Spleen (tissue), 11 donors: ENCODE measurements around the gene PRG3. TPM values are rescaled to one million over a fixed set of nuclear protein-coding genes. Genes with fewer than 3 reads are reported as not detected.

Source experiments
- DNase-seq: peaks from one replicate; pipeline ENCODE4 v3.0.0-alpha.2; 2020
- H3K27ac ChIP-seq, 8 donors: fragments of 200-600 bp; sonication (generic) in 7 of 8; 1 replicate in 4 of 8; 2 replicates in 4 of 8; pipeline versions ENCODE4 v1.5.0 to v1.8.0; 2016 to 2021; ENCODE audit warnings: inconsistent platforms in 4 of 8, mild to moderate bottlenecking in 4 of 8, moderate library complexity in 1 of 8
- H3K27me3 ChIP-seq, 7 donors: fragments of 200-600 bp; sonication (generic) in 6 of 7; replicated peaks in 1 of 7; 1 replicate in 4 of 7; 2 replicates in 3 of 7; pipeline versions ENCODE4 v1.5.0 to v1.8.0; 2016 to 2021; ENCODE audit warnings: inconsistent platforms in 3 of 7, mild to moderate bottlenecking in 1 of 7
- H3K36me3 ChIP-seq, 6 donors: fragments of 200-600 bp; sonication (generic) in 5 of 6; 1 replicate in 4 of 6; 2 replicates in 2 of 6; pipeline versions ENCODE4 v1.5.0 to v1.8.0; 2016 to 2021; ENCODE audit warnings: inconsistent platforms in 2 of 6
- H3K4me1 ChIP-seq, 6 donors: fragments of 200-600 bp; sonication (generic) in 5 of 6; 1 replicate in 3 of 6; 2 replicates in 3 of 6; pipeline versions ENCODE4 v1.5.0 to v1.8.0; 2016 to 2021; ENCODE audit warnings: inconsistent platforms in 3 of 6
- H3K4me3 ChIP-seq, 8 donors: fragments of 200-600 bp; sonication (generic) in 7 of 8; 1 replicate in 4 of 8; 2 replicates in 4 of 8; pipeline versions ENCODE4 v1.5.0 to v1.8.0; 2016 to 2021; ENCODE audit warnings: inconsistent platforms in 4 of 8, mild to moderate bottlenecking in 4 of 8, moderate library complexity in 2 of 8
- H3K9me3 ChIP-seq, 8 donors: fragments of 200-600 bp; sonication (generic) in 7 of 8; 1 replicate in 4 of 8; 2 replicates in 4 of 8; pipeline versions ENCODE4 v1.5.0 to v1.8.0; 2016 to 2021; ENCODE audit warnings: inconsistent platforms in 4 of 8
- POLR2A ChIP-seq, 3 donors: fragments of 450-650 bp; IDR thresholded peaks; one replicate each; pipeline ENCODE4 v1.5.1; 2017; ENCODE audit warnings: antibody characterized with exemption in 3 of 3, mild to moderate bottlenecking in 1 of 3
- POLR2AphosphoS5 ChIP-seq, 3 donors: sonication (generic); formaldehyde crosslinking; IDR thresholded peaks; one replicate each; pipeline ENCODE4 v1.5.1; 2017; ENCODE audit warnings: antibody characterized with exemption in 3 of 3
- WGBS, 5 donors: extraction: QIAGEN DNeasy Blood & Tissue Kit in 3 of 5; methylation state at CpG; one replicate each; pipeline versions ENCODE4 v1.1.5 to v1.1.7; 2013 to 2018; 5-methylcytosine and 5-hydroxymethylcytosine counted together
- intact Hi-C: fragments of 100-400 bp; cut with DNase I; formaldehyde crosslinking; loops from one replicate; pipeline ENCODE4 v1.15.0; 2023; ENCODE audit warnings: low total_unique reads
- polyA plus RNA-seq, 3 donors: library from polyadenylated mRNA; stranded (reverse); fragments of 200-250 nt; gene quantifications; one replicate each; pipeline ENCODE4 v1.2.1, GENCODE V29; 2013
- total RNA-seq, 7 donors: library from RNA; depleted of rRNA in 3 of 7; stranded (reverse); fragments of >200 nt in 3 of 7; fragmentation: NEBNext Ultra II Directional in 4 of 7; extraction: Animal tissue kit (Norgen Biotek cat#: 25700) in 4 of 7; gene quantifications; one replicate each; pipeline versions ENCODE4 v1.1.0 to v1.2.1, GENCODE V29; 2016 to 2021
- TF ChIP-seq, protein P1 (sequence below), 11 experiments: fragments of 200-600 bp in 7 of 11; fragments of 450-650 bp in 4 of 11; sonication (generic) in 4 of 11; IDR thresholded peaks in 8 of 11; conservative IDR thresholded peaks in 3 of 11; 1 replicate in 7 of 11; 2 replicates in 4 of 11; pipeline versions ENCODE4 v1.4.0 to v1.8.0; 2016 to 2021; ENCODE audit warnings: antibody characterized with exemption in 11 of 11, inconsistent platforms in 4 of 11, mild to moderate bottlenecking in 1 of 11
- donor health status: healthy with polysubstance abuse.
- donor health status: DM: no; HTN: no; CAD: no; lungs with moderate emphysema.
- donor health status: DM: no; HTN: no; CAD: no.
- donor health status: Bipolar disorder and iron deficiency.
- donor health status: healthy.
- donor health status: DM: no; HTN: no; CAD: no.
- donor health status: DM: yes; HTN: yes; CAD: no.

The PRG3 gene
- total and polyA plus RNA-seq, 10 donors: 0.36 to 5.1 (median 1.1) TPM; not detected in 1

DNA sequence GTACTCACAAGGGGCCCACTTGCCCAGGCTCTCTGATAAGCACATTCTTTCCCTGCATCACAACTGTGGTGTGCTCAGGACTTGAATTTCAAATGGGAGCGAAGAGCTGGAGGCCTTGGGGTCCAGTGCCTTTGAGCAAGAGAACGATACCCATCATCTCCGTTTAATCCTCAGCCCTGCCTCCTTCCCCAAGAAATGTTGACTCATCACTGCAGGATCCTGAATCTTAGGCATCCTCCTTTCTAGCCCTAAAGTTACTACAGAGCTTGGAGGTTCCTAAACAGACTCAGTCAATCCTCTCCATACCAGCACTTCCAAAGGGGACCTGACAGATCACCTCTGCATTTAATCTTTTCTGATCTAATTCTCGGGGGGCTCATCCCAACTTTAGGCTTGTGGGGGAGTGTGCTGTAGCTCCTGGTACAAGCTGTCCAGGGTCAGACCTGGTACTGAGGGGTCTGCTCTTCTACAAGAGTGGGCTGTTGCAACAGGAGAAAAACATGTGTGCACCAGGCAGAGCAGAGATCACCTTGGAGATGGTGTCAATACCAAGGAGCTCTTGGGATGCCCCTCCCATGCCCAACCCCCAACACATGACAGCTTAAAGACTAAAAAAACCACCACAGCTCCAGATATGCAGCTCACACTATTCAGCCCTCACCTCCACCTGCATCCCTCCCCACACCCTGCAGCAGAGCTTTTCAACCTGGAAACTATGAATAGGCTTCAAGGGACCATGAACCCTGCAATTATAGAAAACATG is 13.4 kb upstream of the PRG3 start:
- DNase-seq: no peak
- H3K4me1 ChIP-seq: no peaks in the 10 kb centered on the region
- TF ChIP-seq POLR2AphosphoS5 (IDR thresholded peaks at IDR 0.05) (no peak), POLR2A (IDR thresholded peaks at IDR 0.05) (no peak)
- TF ChIP-seq, protein P1, sequence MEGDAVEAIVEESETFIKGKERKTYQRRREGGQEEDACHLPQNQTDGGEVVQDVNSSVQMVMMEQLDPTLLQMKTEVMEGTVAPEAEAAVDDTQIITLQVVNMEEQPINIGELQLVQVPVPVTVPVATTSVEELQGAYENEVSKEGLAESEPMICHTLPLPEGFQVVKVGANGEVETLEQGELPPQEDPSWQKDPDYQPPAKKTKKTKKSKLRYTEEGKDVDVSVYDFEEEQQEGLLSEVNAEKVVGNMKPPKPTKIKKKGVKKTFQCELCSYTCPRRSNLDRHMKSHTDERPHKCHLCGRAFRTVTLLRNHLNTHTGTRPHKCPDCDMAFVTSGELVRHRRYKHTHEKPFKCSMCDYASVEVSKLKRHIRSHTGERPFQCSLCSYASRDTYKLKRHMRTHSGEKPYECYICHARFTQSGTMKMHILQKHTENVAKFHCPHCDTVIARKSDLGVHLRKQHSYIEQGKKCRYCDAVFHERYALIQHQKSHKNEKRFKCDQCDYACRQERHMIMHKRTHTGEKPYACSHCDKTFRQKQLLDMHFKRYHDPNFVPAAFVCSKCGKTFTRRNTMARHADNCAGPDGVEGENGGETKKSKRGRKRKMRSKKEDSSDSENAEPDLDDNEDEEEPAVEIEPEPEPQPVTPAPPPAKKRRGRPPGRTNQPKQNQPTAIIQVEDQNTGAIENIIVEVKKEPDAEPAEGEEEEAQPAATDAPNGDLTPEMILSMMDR (IDR thresholded peaks at IDR 0.05 in 8 of 11, conservative IDR thresholded peaks at IDR 0.05 in 3 of 11): no peak
- H3K4me3 ChIP-seq: no peak overlapping the region
- H3K9me3 ChIP-seq: no peaks in the 10 kb centered on the region
- WGBS, 5 donors: 87 to 92% (median 89%) methylated on average over 4 of the region's 4 CpGs
- H3K27ac ChIP-seq: no peak overlapping the region
- H3K36me3 ChIP-seq: no peaks in the 10 kb centered on the region
- intact Hi-C loops: no loop called here
- no peaks in the 10 kb centered on the region for H3K27me3 ChIP-seq

DNA sequence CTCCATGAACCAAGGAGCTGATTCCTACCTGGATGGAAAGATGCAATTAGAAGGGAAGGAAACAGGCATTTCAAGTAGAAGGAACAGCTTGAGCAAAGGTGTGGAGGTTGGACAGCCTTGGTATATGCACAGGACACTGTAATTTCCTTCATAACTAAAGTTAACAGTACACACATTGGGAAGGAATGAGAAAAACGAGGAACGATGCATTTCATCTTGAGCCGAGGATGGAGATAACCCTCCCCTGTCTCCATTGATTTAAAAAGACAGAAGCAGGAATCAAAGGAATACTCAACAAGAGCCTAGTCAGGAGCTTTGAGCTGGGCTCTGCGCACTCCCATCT is 11.8 kb upstream of the PRG3 start:
- no peak overlapping the region for H3K27ac ChIP-seq
- no peaks in the 10 kb centered on the region for H3K4me1 ChIP-seq
- H3K27me3 ChIP-seq: no peaks in the 10 kb centered on the region
- TF ChIP-seq POLR2AphosphoS5 (IDR thresholded peaks at IDR 0.05) (no peak), POLR2A (IDR thresholded peaks at IDR 0.05) (no peak)
- TF ChIP-seq, protein P1 (IDR thresholded peaks at IDR 0.05 in 8 of 11, conservative IDR thresholded peaks at IDR 0.05 in 3 of 11): no peak
- H3K9me3 ChIP-seq: no peaks in the 10 kb centered on the region
- DNase-seq: no peak
- intact Hi-C loops: no loop called here
- no peak overlapping the region for H3K4me3 ChIP-seq
- H3K36me3 ChIP-seq: no peaks in the 10 kb centered on the region
- 90 to 94% (median 92%) methylated on average over 4 of the region's 4 CpGs for WGBS, 5 donors

GRCh38 chr11:57392066-57392762 is 11.3 kb upstream of the PRG3 start:
- no peak overlapping the region for H3K4me3 ChIP-seq
- no peaks in the 10 kb centered on the region for H3K27me3 ChIP-seq
- intact Hi-C loops: no loop called here

GRCh38 chr11:57391539-57391938 is 10.6 kb upstream of the PRG3 start:
- no peaks in the 10 kb centered on the region for H3K4me1 ChIP-seq
- intact Hi-C loops: no loop called here
- TF ChIP-seq POLR2A (IDR thresholded peaks at IDR 0.05) (no peak), POLR2AphosphoS5 (IDR thresholded peaks at IDR 0.05) (no peak)
- TF ChIP-seq, protein P1 (IDR thresholded peaks at IDR 0.05 in 8 of 11, conservative IDR thresholded peaks at IDR 0.05 in 3 of 11): no peak
- H3K27me3 ChIP-seq: no peaks in the 10 kb centered on the region
- no peaks in the 10 kb centered on the region for H3K36me3 ChIP-seq
- no peak overlapping the region for H3K4me3 ChIP-seq
- 31 to 80% (median 62%) methylated on average over 2 of the region's 2 CpGs for WGBS, 5 donors
- H3K27ac ChIP-seq: no peak overlapping the region
- no peaks in the 10 kb centered on the region for H3K9me3 ChIP-seq
- DNase-seq: no peak

More at GRCh38 chr11:57392066-57392762, 11.3 kb upstream of the PRG3 start:
- no peak overlapping the region for H3K27ac ChIP-seq
- WGBS, 5 donors: 82 to 94% (median 87%) methylated on average over 8 of the region's 8 CpGs
- no peak for DNase-seq
- no peaks in the 10 kb centered on the region for H3K9me3 ChIP-seq
- no peak for TF ChIP-seq POLR2AphosphoS5 (IDR thresholded peaks at IDR 0.05)
- no peak for TF ChIP-seq POLR2A (IDR thresholded peaks at IDR 0.05)
- TF ChIP-seq, protein P1 (IDR thresholded peaks at IDR 0.05 in 8 of 11, conservative IDR thresholded peaks at IDR 0.05 in 3 of 11): no peak
- H3K4me1 ChIP-seq: no peaks in the 10 kb centered on the region
- no peaks in the 10 kb centered on the region for H3K36me3 ChIP-seq
